GM11168 (cell line): Measurements from ENCODE around the gene ZNF831.

ENCODE experiments used
- in situ Hi-C: fragments of 300-500 bp; cut with MboI; formaldehyde crosslinking; loops from one replicate; pipeline ENCODE4 v1.12.0; 2022; ENCODE audit warnings: low sequenced_read_pairs; ENCODE audit not compliant: unreplicated experiment

Gene ZNF831

GRCh38 chr20:59139998-59140397 is 23.6 kb upstream of the ZNF831 start:
- in situ Hi-C loops: no loop called here

- in situ Hi-C loops: no loop called here
These were observed 21.6 kb upstream of the ZNF831 start for GRCh38 chr20:59141818-59142581.

- in situ Hi-C loops: no loop called here
These were observed 20.3 kb upstream of the ZNF831 start for GRCh38 chr20:59143326-59143725.

GRCh38 chr20:59144179-59144830 is 19.3 kb upstream of the ZNF831 start:
- in situ Hi-C loops: no loop called here

- in situ Hi-C loops: no loop called here
These were observed 18.8 kb upstream of the ZNF831 start for GRCh38 chr20:59144831-59145196.

- in situ Hi-C loops: no loop called here
These were observed 18.2 kb upstream of the ZNF831 start for GRCh38 chr20:59145247-59145923.

GRCh38 chr20:59145924-59146779 is 17.5 kb upstream of the ZNF831 start:
- in situ Hi-C loops: no loop called here

GRCh38 chr20:59146780-59147565 is 16.6 kb upstream of the ZNF831 start:
- in situ Hi-C loops: no loop called here

- in situ Hi-C loops: no loop called here
These were observed 16.0 kb upstream of the ZNF831 start for GRCh38 chr20:59147586-59147985.

GRCh38 chr20:59148701-59149493 is 14.7 kb upstream of the ZNF831 start:
- in situ Hi-C loops: no loop called here

- in situ Hi-C loops: no loop called here
These were observed 13.7 kb upstream of the ZNF831 start for GRCh38 chr20:59149678-59150504.

- in situ Hi-C loops: no loop called here
These were observed 12.8 kb upstream of the ZNF831 start for GRCh38 chr20:59150821-59151251.

GRCh38 chr20:59151391-59151790 is 12.2 kb upstream of the ZNF831 start:
- in situ Hi-C loops: no loop called here

- in situ Hi-C loops: no loop called here
These were observed 11.8 kb upstream of the ZNF831 start for GRCh38 chr20:59151820-59152219.

- in situ Hi-C loops: no loop called here
These were observed 10.9 kb upstream of the ZNF831 start for GRCh38 chr20:59152559-59153354.

- in situ Hi-C loops: no loop called here
These were observed 10.3 kb upstream of the ZNF831 start for GRCh38 chr20:59153355-59153681.

GRCh38 chr20:59153832-59154231 is 9.8 kb upstream of the ZNF831 start:
- in situ Hi-C loops: no loop called here
